GM15510 (cell line): Measurements from ENCODE around the gene MNT.

ENCODE experiments used
- POLR2A ChIP-seq: IDR thresholded peaks from 3 replicates; pipeline ENCODE4 v1.6.1; 2011; ENCODE audit warnings: borderline replicate concordance; ENCODE audit not compliant: insufficient read length; ENCODE audit errors: extremely low read depth

MNT gene

GRCh38 chr17:2392252-2393173, 8.3 kb downstream of the MNT start:
- TF ChIP-seq POLR2A = peak; percentile 61

GRCh38 chr17:2391597-2392251, 9.1 kb downstream of the MNT start:
- no peak for TF ChIP-seq POLR2A

- no peak for TF ChIP-seq POLR2A
Measured at GRCh38 chr17:2390199-2390836, 10.5 kb downstream of the MNT start.

DNA sequence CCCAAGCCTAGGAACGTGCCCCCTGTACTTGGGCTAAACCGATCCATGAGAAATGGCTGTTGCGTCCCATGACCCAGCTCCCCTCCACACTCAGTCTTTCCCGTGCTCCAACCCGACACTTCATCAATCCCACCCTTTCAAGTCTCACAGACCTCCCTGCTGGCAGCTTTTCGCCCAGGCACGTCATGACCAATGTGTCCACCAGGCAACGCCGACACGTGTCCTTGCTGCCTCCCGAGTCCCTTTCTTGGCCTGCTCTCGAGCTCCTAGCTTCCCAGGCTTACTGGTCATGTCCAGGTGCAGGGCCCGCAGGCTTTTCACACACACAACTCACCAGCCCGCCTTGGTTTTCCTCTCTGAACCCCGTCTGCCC, 12.2 kb downstream of the MNT start:
- no peak for TF ChIP-seq POLR2A

DNA sequence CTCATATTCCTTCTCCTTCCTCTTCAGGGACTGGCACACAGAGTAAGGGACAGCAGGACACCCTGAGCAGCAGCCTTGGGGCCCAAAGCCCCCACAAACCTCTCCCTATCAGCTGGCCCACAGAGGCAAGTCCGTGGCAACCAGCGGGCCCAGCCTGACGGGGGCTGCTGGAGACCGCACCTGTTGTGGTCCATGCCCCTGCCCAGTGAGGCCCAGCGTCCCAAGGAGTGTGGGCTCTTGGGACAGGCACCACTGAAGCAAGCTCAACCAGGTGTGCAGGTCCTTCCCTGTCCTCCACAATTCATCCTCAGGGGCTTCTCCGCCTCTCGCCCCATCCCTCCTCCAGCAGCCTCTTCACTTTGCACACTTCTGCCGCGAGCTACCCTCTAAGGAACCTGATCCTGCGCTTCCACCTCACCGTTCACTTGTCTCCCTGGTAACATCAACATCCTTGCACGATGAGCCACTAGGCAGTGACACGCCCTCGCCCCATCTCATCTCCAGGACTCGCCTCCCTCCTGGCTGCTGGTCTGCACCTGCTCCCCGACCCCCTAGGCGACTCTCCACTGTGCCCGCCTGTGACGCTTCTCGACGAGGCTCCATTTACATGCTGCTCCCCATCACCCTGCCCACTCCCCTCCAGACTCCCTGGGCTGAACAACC, 12.7 kb downstream of the MNT start:
- TF ChIP-seq POLR2A = no peak

DNA sequence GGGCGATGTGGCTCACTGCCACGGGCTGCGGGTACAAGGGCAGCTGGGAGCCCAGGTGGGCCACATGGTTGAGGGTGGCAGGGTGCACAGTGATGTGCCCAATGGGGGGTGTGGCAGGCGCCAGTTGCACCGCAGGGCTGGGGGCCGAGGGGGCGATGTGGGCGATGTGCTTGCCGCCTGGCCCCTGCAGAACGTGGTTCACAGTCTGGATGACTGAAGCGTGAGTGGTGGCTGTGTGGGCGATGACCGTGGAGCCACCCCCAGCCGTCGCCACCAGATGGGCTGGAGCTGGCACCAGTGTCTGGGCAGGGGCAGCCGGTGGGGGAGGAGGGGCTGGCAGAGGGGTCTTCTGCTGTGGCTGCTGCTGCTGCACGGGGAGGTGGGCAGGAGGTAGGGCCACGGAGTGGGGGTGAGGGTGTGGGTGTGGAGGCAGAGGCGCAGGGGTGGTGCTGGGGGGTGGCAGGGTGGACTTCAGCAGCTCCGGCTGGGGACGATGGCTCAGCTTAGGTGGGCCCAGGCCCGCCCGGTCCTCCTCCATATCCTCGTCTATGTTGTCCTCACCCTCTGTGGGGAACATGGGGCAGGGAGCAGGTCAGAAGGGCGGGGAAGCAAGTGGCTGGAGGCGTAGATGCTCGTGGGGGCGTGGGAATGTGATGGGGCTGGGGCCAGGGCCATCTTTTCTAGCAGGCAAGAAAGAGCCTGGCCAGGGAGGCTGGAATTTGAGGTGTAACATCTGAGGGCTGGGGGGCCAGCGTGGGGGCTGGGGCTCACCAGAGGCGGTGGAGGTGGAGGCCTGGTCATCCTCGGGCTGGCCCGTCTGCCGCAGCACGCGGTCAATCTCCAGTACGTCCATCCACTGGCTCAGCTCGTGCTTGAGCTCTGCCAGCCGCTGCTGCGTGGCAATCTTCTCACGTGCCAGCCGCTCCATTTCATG, 13.5 kb downstream of the MNT start:
- no peak for TF ChIP-seq POLR2A

DNA sequence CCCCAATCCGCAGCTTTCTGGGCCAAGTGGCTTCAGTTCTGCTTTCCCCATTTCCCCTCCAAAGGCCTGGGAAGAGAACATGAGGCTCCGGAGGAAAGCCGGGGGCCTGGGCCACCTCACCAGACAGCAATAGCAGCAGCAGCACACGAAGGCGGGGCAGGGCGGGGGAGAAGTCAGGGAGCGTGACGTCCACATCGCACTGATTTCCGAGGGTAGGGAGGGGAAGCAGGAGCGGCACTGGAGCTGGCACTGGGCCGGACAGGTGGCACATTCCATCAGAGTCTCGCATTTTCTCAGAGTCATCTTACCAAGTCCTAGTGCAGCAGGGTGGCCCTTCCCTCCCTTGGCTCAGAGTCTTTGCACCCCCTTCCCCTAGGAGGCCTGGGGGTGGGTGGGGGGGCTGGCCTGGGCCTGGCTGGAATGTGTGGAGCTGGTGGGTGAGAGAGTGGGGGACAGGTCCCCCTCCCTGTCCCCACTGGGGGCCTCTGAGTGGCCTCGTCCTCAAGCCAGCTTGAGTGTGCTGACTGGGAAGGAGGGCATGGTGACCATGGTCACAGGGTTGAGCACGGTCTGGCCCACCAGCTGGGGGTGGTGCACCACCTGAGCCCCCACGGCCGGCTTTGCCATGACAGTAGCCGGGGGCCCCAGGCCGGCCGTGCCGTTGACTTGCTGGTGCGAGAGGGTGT, 14.3 kb downstream of the MNT start:
- TF ChIP-seq POLR2A = no peak

DNA sequence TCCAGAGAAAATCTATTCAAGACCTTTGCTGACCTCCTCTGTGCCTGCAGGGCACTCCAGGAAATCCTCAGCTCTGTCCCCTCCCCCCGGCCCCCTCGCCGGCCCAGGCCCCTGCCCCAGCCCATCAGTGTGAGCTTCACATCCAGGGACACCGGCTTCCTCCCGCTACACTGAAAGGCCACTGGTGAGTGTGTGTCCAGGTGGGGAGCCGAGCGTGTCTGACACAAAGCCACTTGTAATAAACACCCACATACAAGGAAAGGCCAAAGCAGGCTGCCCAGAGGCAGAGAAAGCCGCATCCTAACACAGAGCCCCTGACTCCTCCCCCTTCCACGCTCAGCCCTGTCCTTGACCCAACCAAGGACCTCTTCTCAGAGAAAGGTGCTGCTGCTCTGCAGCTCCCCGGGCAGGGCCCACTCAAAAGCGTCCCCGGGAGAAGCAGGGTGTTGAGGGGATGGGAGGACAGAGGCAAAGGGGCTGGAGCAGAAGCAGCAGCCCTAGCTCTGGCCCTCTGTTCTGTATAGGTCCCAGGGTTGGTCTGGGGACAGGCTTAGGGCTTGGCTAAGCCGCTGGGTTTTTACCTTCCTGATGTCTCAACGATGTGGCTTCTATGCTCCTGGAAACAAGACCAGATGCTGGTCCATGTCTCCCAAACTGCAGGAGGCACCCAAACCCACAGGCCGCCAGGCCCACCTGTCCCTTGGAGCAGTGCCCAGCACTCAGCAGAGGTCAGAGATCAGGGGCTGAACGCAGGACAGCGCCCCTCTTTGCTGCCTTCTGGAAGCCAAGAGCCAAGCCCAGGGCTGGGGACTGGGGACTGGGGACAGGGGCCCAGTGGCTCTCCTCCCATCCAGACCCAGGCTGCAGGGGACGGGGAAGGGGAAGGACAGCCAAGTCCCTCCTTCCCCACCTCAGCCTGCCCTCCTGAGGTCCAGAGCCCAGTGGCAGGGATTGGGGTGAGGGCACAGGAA, 15.3 kb downstream of the MNT start:
- no peak for TF ChIP-seq POLR2A

DNA sequence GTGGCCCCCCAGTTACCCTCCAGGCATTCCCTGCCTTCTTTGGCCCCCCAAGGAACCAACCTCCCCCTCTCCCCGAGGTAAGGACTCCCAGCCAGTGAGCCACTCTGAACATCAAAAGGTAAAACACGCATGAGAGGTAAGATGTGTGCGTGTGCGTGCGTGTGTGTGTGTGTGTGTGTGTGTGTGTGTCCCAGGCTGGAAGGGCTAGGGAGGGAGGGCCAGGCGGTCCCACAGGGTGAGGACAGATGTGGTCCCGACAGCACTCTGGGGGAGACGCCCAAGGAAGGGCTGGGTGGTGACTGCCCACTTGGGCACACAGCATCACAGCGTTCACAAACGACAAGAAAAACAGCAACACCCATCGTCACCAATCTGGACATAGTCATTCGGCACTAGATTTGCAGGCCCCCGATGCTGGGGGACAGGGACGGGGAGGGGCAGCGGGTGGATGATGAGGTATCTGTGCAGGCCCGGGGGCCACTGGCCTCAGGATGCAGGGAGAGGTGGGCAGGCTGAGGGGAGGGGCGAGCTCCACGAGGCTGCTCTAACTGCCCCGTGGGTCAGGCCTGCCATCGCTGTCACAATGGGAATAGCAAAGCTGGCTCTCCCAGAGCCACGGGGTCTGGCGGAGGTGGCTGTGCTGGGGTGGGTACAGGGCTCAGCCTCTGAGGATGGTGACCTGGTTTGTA, 16.3 kb downstream of the MNT start:
- no peak for TF ChIP-seq POLR2A

DNA sequence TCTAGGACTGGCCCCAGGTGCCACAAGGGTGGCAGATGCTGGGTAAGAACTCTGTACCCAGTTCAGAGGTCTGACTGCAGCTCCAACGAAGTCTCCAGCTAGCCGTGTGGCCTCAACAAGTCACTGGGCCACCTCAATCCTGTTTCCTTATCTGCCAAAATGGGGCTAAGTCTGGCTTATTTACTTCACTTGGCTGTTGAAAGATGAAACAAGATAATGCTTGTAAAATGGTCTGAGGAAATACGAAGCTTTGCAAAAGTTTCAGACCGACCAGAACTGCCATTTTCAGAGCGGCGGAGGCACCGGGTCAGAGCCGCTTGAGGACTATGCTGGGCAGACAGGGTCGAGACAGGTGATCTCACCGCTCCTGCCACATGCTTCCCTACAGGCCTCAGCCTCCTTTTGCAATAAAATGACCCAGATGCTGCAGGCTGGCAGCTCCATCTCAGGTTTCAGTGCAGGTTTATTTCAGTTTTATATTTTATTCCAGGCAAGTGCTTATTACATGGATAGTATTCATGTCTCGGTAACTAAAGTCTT, 17.2 kb downstream of the MNT start:
- TF ChIP-seq POLR2A = no peak

DNA sequence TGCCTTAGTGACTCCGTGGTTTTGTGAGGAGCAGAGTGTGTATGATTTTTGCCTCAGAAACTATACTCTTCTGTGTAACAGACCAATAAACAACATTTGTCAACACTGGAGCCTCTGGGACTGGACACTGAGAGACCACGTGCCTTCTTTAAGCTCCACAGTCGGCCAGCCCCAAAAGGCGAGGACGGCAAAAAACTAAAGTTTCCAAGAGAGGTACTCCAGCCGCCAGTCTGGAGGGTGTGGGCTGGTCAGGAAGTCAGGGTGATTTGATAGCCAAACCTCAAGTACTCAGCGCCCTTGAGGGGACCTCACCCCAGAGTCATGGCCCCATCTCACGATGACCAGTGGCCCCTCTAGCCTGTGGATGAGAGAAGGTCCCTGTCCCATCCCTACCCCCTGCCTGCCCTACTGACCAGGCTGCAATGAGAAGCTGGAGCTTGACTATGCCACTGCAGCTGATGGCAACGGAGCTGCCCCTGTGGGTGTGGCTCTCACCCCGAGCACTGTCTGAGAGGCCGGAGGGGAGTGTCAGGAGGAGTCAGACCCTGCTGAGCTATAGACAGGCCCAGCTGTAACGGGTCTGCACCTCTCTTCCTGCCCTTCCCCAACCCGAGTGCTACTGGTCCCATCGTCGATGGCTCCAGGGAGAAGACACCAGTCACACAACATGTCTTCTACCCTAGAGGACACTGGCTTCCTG, 19.8 kb downstream of the MNT start:
- TF ChIP-seq POLR2A = no peak
